Panc1 (cell line): Measurements from ENCODE around the gene ADIPOR2.

Experiments used
- CTCF ChIP-seq: fragments of 450-650 bp; IDR thresholded peaks from 2 replicates; pipeline ENCODE4 v1.5.1; 2017; ENCODE audit warnings: mild to moderate bottlenecking
- POLR2AphosphoS5 ChIP-seq: IDR thresholded peaks from 2 replicates; pipeline ENCODE4 v1.6.1; 2012; ENCODE audit warnings: mild to moderate bottlenecking, low read depth, low read length, moderate library complexity
- REST ChIP-seq, 2 experiments: IDR thresholded peaks; 2 replicates each; pipeline ENCODE4 v1.6.1; 2011 to 2012; ENCODE audit warnings: low read depth in 2 of 2, control low read depth in 1 of 2, low read length in 1 of 2, mild to moderate bottlenecking in 1 of 2, moderate library complexity in 1 of 2; ENCODE audit not compliant: insufficient read depth in 1 of 2
- SIN3A ChIP-seq: IDR thresholded peaks from 2 replicates; pipeline ENCODE4 v1.6.1; 2012; ENCODE audit warnings: low read depth, mild to moderate bottlenecking, low read length, moderate library complexity, borderline replicate concordance; ENCODE audit not compliant: insufficient read depth
- TCF7L2 ChIP-seq: IDR thresholded peaks from 2 replicates; pipeline ENCODE4 v1.6.1; 2011; ENCODE audit warnings: mild to moderate bottlenecking, low read depth, low read length, inconsistent platforms

- no peak for TF ChIP-seq CTCF
- no peak for TF ChIP-seq POLR2AphosphoS5
- TF ChIP-seq REST (IDR thresholded peaks at IDR 0.05; ENCODE audit: insufficient read depth in 1 of 2, low read depth in 2 of 2, low read length in 1 of 2) = no peak
- no peak for TF ChIP-seq SIN3A
- TF ChIP-seq TCF7L2 = no peak
Observed at GRCh38 chr12:1697271-1697670, 6.4 kb downstream of the ADIPOR2 start.
